ENCODE results near the gene IL3RA. TPM values are rescaled to one million over a fixed set of nuclear protein-coding genes. Genes with fewer than 3 reads are reported as not detected.

IL3RA gene
- total and polyA plus RNA-seq, 8 donors: 0.57 to 7.6 (median 2.0) TPM

DNA sequence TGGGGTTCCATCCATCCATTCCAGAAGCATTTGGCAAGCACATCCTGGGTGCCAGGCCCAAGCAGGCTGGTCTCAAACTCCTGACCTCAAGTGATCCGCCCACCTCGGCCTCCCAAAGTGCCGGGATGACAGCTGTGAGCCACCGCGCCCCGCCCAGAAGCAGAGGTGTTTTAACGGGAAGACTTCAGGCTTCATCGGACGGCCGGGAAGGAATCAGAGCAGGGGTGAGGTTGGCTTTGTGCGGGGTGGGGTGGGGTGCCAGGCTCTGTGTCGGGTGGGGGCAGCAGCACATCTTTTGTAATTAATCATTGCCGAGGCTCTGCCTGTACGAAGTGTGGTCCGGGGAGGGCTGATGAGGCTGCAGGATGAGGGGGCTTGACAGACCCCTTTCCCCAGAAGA lies 60.4 kb downstream of the IL3RA start:
- Histone ChIP-seq H3K4me1 (peaks cover 0 to 5% (median 4%) of the 10 kb centered on the region in 3 donors), H3K27me3 (no peaks in the 10 kb centered on the region), H3K9me3 (no peaks in the 10 kb centered on the region), H3K36me3 (no peaks in the 10 kb centered on the region), H3K4me3 (no peak overlapping the region), H3K27ac (no peak overlapping the region)
- ATAC-seq: no peak
- no peak for FAIRE-seq
- peak in 2 of 6 donors; percentile 13 to 55 for DNase-seq
- WGBS, 2 donors: 85 to 91% methylated on average over 15 of the region's 15 CpGs
- intact Hi-C loops (cut with DNase I): loop anchor here in 1 of 3 donors (10.0 kb wide), 1 partner anchor 48 kb away; no protein-coding TSS in a partner anchor
- no peak for TF ChIP-seq CTCF (IDR thresholded peaks at IDR 0.05)

GRCh38 chrX:1397441-1398270 lies 61.1 kb downstream of the IL3RA start:
- no peak for FAIRE-seq
- peak in 3 of 6 donors; percentile 6 to 51 (median 44) for DNase-seq
- WGBS, 2 donors: 93 to 94% methylated on average over 29 of the region's 29 CpGs
- no peaks in the 10 kb centered on the region for H3K27me3 ChIP-seq
- no peak for TF ChIP-seq CTCF (IDR thresholded peaks at IDR 0.05)
- no peaks in the 10 kb centered on the region for H3K9me3 ChIP-seq
- H3K36me3 ChIP-seq: no peaks in the 10 kb centered on the region
- no peak overlapping the region for H3K4me3 ChIP-seq
- no peak overlapping the region for H3K27ac ChIP-seq
- no peak for ATAC-seq
- peaks cover 0 to 5% (median 4%) of the 10 kb centered on the region in 3 donors for H3K4me1 ChIP-seq
- intact Hi-C loops (cut with DNase I): loop anchor here in 1 of 3 donors (10.0 kb wide), 1 partner anchor 47 kb away; no protein-coding TSS in a partner anchor

DNA sequence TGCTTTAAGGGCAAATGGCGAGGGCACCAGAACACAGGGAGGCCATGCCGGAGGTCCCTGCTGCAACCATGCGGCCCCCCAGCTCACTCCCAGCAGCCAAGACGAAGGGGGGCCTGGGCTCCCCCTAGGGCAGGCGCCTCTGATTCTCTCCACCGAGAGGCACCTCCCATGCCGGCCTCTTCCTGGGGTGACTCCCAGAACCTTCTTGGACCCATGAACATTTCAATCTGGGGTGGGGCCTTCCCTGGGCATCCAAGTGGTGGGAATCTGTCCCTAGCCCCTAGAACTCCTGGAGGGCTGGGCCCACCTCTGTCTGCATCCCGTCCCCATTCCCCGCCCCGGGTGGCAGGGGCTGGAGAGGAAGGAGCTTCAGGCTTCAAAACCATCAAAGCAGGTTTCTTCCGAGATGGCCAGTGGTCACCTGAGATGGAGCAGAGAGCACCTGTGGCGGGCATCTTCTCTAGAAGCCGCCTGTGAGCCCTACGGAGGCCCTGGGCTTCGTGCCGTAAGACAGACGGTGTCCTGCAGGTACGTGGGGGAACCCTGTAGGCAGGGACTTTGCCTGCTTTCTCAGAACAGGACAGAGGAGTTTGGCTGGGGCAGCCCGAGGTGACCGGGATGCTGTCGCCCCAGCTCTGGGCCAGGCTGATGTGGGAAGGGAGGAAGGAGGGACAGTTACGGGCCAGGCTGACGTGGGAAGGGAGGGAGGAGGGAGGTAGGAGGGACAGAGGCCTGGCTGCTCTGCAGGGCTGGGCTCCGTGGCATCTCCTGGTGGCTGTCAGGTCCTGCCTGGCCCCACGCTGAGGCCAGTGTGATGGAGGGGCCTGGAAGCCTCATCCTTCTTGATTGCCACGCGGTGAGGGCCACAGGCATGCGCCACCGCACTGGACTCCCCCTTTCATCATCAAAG lies 62.1 kb downstream of the IL3RA start:
- Histone ChIP-seq H3K4me3 (no peak overlapping the region), H3K36me3 (no peaks in the 10 kb centered on the region), H3K4me1 (no peaks in the 10 kb centered on the region), H3K27me3 (no peaks in the 10 kb centered on the region), H3K9me3 (no peaks in the 10 kb centered on the region), H3K27ac (no peak overlapping the region)
- peak in 3 of 6 donors; percentile 30 to 64 (median 48) for DNase-seq
- peak in 1 of 4 donors; percentile 8 for ATAC-seq
- intact Hi-C loops (cut with DNase I): loop anchor here in 1 of 3 donors (10.0 kb wide), 1 partner anchor 46 kb away; no protein-coding TSS in a partner anchor
- TF ChIP-seq CTCF (IDR thresholded peaks at IDR 0.05): no peak
- no peak for FAIRE-seq
- WGBS, 2 donors: 92 to 95% methylated on average over 29 of the region's 29 CpGs

- TF ChIP-seq CTCF (IDR thresholded peaks at IDR 0.05): no peak
- no peaks in the 10 kb centered on the region for H3K4me1 ChIP-seq
- H3K9me3 ChIP-seq: no peaks in the 10 kb centered on the region
- intact Hi-C loops (cut with DNase I): no loop called here
- no peaks in the 10 kb centered on the region for H3K36me3 ChIP-seq
- peak in 3 of 6 donors; percentile 3 to 32 (median 5) for DNase-seq
- no peak overlapping the region for H3K4me3 ChIP-seq
- WGBS, 2 donors: 96% methylated on average over 12 of the region's 12 CpGs
- no peak for FAIRE-seq
- no peak for ATAC-seq
- no peak overlapping the region for H3K27ac ChIP-seq
- no peaks in the 10 kb centered on the region for H3K27me3 ChIP-seq
These were observed 63.5 kb downstream of the IL3RA start for GRCh38 chrX:1400049-1400448.

Measured in pancreas (tissue), 10 donors.